ENCODE measurements around the gene COL4A1. TPM values are rescaled to one million over a fixed set of nuclear protein-coding genes. Genes with fewer than 3 reads are reported as not detected.

COL4A1 gene
- total and polyA plus RNA-seq, 2 of the 13 experiments (the other 11 are each of a cell fraction or from before 2014, with no cell fraction given), result not detected

GRCh38 chr13:110354715-110355473, 47.9 kb upstream of the COL4A1 start:
- H3K4me1 ChIP-seq (ENCODE audit: insufficient read depth, low read length), result no peaks in the 10 kb centered on the region
- intact Hi-C loops (cut with micrococcal nuclease; ENCODE audit: unreplicated experiment), result no loop called here
- WGBS (ENCODE audit: low lambda C conversion rate), result 22% methylated on average over 5 of the region's 5 CpGs
- H3K36me3 ChIP-seq (replicated peaks in 1 of 2; ENCODE audit: control insufficient read depth in 1 of 2, insufficient read depth in 2 of 2, low read length in 2 of 2), result no peaks in the 10 kb centered on the region
- no peak for ATAC-seq
- no peak overlapping the region for H3K4me3 ChIP-seq (replicated peaks in 1 of 3; ENCODE audit: insufficient read depth in 1 of 3, low read depth in 2 of 3, low read length in 3 of 3)
- H3K27me3 ChIP-seq (ENCODE audit: control insufficient read depth in 1 of 2, insufficient read depth in 2 of 2, low read length in 2 of 2), result peaks cover 0 to 13% of the 10 kb centered on the region in 2 experiments; a peak in 1 of 5 replicates
- no peak for DNase-seq (ENCODE audit: low spot score)
- FAIRE-seq, result no peak
- no peak overlapping the region for H3K4me2 ChIP-seq (ENCODE audit: low read depth, low read length)
- H2AFZ ChIP-seq (ENCODE audit: low read length), result no peak overlapping the region
- H4K20me1 ChIP-seq (ENCODE audit: insufficient read depth, low read length), result no peaks in the 10 kb centered on the region
- in situ Hi-C loops (cut with HindIII; ENCODE audit: extremely low pct_ligation_motif_present, low pct_unique_long_range_greater_than_20kb), result no loop called here
- H3K9ac ChIP-seq (ENCODE audit: insufficient read depth, low read depth, low read length), result no peak overlapping the region
- H3K9me3 ChIP-seq (ENCODE audit: low read length), result no peaks in the 10 kb centered on the region
- CTCF ChIA-PET (ENCODE audit: low intra/inter-chr PET ratio, low total read pairs), result no interaction called here
- no peak overlapping the region for H3K27ac ChIP-seq (ENCODE audit: extremely low read length, insufficient read depth, low read length)
- POLR2A ChIA-PET, result no interaction called here
- H3K79me2 ChIP-seq (ENCODE audit: insufficient read depth, low read length), result no peaks in the 10 kb centered on the region
- BruUV-seq (replicated peaks), result no TSS peak
- TF ChIP-seq ZNF235 (CRISPR knock-in tag; IDR thresholded peaks at IDR 0.05; ENCODE audit: borderline replicate concordance) (no peak), TFAP4 (IDR thresholded peaks at IDR 0.05; ENCODE audit: borderline replicate concordance, low read depth) (no peak), ZNF253 (CRISPR knock-in tag; IDR thresholded peaks at IDR 0.05; ENCODE audit: borderline replicate concordance) (no peak), FOXP4 (CRISPR knock-in tag; IDR thresholded peaks at IDR 0.05) (no peak), PLSCR1 (CRISPR knock-in tag; IDR thresholded peaks at IDR 0.05; ENCODE audit: borderline replicate concordance) (no peak), SKIL (CRISPR knock-in tag; IDR thresholded peaks at IDR 0.05; ENCODE audit: borderline replicate concordance) (no peak), DZIP1 (CRISPR knock-in tag; IDR thresholded peaks at IDR 0.05) (no peak), MXI1 (IDR thresholded peaks at IDR 0.05; ENCODE audit: borderline replicate concordance, low read depth, low read length) (no peak), HMGA1 (CRISPR knock-in tag; conservative IDR thresholded peaks at IDR 0.05) (no peak), MLXIP (CRISPR knock-in tag; IDR thresholded peaks at IDR 0.05; ENCODE audit: borderline replicate concordance) (no peak), ZFP36L2 (CRISPR knock-in tag; IDR thresholded peaks at IDR 0.05) (no peak)
